Neural cell (in vitro differentiated cells): ENCODE measurements around the gene KRTCAP2.

Source experiments
- CTCF ChIP-seq: fragments of 450-650 bp; IDR thresholded peaks from 2 replicates; pipeline ENCODE4 v1.5.1; 2014; ENCODE audit warnings: antibody characterized with exemption, mild to moderate bottlenecking, moderate library complexity; ENCODE audit not compliant: poor library complexity, severe bottlenecking
- EP300 ChIP-seq: fragments of 450-650 bp; conservative IDR thresholded peaks from 2 replicates; pipeline ENCODE4 v1.6.1; 2014; ENCODE audit warnings: antibody characterized with exemption, mild to moderate bottlenecking, moderate library complexity; ENCODE audit not compliant: poor library complexity, severe bottlenecking
- EZH2 ChIP-seq: fragments of 200-600, 300-800 bp; shearing (Covaris generic), sonication (generic); IDR thresholded peaks from 2 replicates; pipeline ENCODE4 v1.6.1; 2014; ENCODE audit warnings: antibody characterized with exemption, low read length, borderline replicate concordance, mild to moderate bottlenecking; ENCODE audit not compliant: insufficient read depth, poor library complexity, severe bottlenecking
- MXI1 ChIP-seq: fragments of 450-650 bp; conservative IDR thresholded peaks from 2 replicates; pipeline ENCODE4 v1.6.1; 2014; ENCODE audit warnings: antibody characterized with exemption, mild to moderate bottlenecking; ENCODE audit not compliant: poor library complexity, severe bottlenecking
- REST ChIP-seq: IDR thresholded peaks from 2 replicates; pipeline ENCODE4 v1.6.1; 2012; ENCODE audit warnings: borderline replicate concordance
- SMC3 ChIP-seq: fragments of 450-650 bp; conservative IDR thresholded peaks from 2 replicates; pipeline ENCODE4 v1.6.1; 2014; ENCODE audit warnings: antibody characterized with exemption, mild to moderate bottlenecking, moderate library complexity; ENCODE audit not compliant: poor library complexity

GRCh38 chr1:155177918-155178281 is 4.8 kb upstream of the KRTCAP2 start:
- TF ChIP-seq CTCF: no peak
- TF ChIP-seq EP300: no peak
- TF ChIP-seq REST: no peak
- TF ChIP-seq SMC3: no peak
- TF ChIP-seq MXI1: no peak
- TF ChIP-seq EZH2: no peak
